HepG2 (cell line): Measurements from ENCODE around the gene NUTM2A. TPM values are rescaled to one million over a fixed set of nuclear protein-coding genes. Genes with fewer than 3 reads are reported as not detected.
A peak's percentile ranks its signal among the peaks of the same experiment; 100 is the strongest.
"Not testable (repeated sequence)": the region's sequence is repeated elsewhere in the genome, so short reads cannot be mapped to it uniquely, and the experiment has no call there.

Experiments used
- ATAC-seq: fragments of 200-7000 bp; cut with Tn5 transposase; 3 replicates; pipeline ENCODE4 v1.9.1; 2020; ENCODE audit warnings: mild to moderate bottlenecking, moderate library complexity
- BruUV-seq: library from RNA; stranded (reverse); fragments of 400-500 nt; replicated peaks from 2 replicates; lab custom pipeline; 2021; lab: Mats Ljungman, UMichigan
- CTCF ChIA-PET: fragments of 300-600 bp; formaldehyde crosslinking; extraction: SDS; loops from one replicate; lab custom pipeline; 2021; ENCODE audit warnings: low total read pairs, inconsistent platforms, low intra/inter-chr PET ratio; lab: Yijun Ruan, JAX
- POLR2A ChIA-PET: fragments of 350-600 bp; sonication (Branson Sonifier 250); formaldehyde crosslinking; loops from one replicate; lab custom pipeline; 2020; ENCODE audit warnings: antibody characterized with exemption, inconsistent platforms; lab: Yijun Ruan, JAX
- DNase-seq: peaks from one replicate; pipeline ENCODE4 v3.0.0-alpha.2; 2015; ENCODE audit warnings: low spot score
- FAIRE-seq: peaks from 3 replicates; lab custom pipeline; 2011; peaks lifted over from hg19 to GRCh38; lab: Jason Lieb, UNC
- H2AFZ ChIP-seq: one replicate; pipeline ENCODE4 v1.6.1; 2011; ENCODE audit warnings: low read length, inconsistent platforms
- H3K27ac ChIP-seq: fragments of 300-600 bp; 3 replicates; pipeline ENCODE4 v1.8.0; 2011; ENCODE audit warnings: mixed run types, mild to moderate bottlenecking, mixed read lengths, low read length, inconsistent platforms; ENCODE audit not compliant: insufficient read depth; ENCODE audit errors: extremely low read length
- H3K27me3 ChIP-seq, 2 experiments: fragments of 200-600 bp in 1 of 2; 2 replicates in 1 of 2; 3 replicates in 1 of 2; pipeline versions ENCODE4 v1.6.0 to v1.8.0; 2011; ENCODE audit warnings: low read length in 2 of 2, mild to moderate bottlenecking in 2 of 2, moderate library complexity in 2 of 2, inconsistent platforms in 1 of 2; ENCODE audit not compliant: insufficient read depth in 2 of 2, control insufficient read depth in 1 of 2
- H3K36me3 ChIP-seq, 2 experiments: fragments of 200-600 bp in 1 of 2; replicated peaks in 1 of 2; 2 replicates in 1 of 2; 3 replicates in 1 of 2; pipeline versions ENCODE4 v1.5.1 to v1.8.0; 2011; ENCODE audit warnings: low read length in 2 of 2, inconsistent platforms in 1 of 2; ENCODE audit not compliant: insufficient read depth in 2 of 2, control insufficient read depth in 1 of 2
- H3K4me1 ChIP-seq: 2 replicates; pipeline ENCODE4 v1.5.1; 2012; ENCODE audit warnings: low read length, inconsistent platforms; ENCODE audit not compliant: insufficient read depth
- H3K4me2 ChIP-seq: 2 replicates; pipeline ENCODE4 v1.6.0; 2011; ENCODE audit warnings: low read depth, low read length, inconsistent platforms
- H3K4me3 ChIP-seq, 3 experiments: fragments of 200-600 bp in 1 of 3; sonication (generic), shearing (Covaris generic) in 1 of 3; replicated peaks in 1 of 3; 2 replicates each; pipeline ENCODE4 v1.5.1; 2011 to 2016; ENCODE audit warnings: low read length in 3 of 3, inconsistent platforms in 2 of 3, low read depth in 2 of 3, mild to moderate bottlenecking in 2 of 3, control low read depth in 1 of 3, mixed read lengths in 1 of 3; ENCODE audit not compliant: insufficient read depth in 1 of 3
- H3K79me2 ChIP-seq: one replicate; pipeline ENCODE4 v1.6.1; 2011; ENCODE audit warnings: low read length, inconsistent platforms; ENCODE audit not compliant: insufficient read depth
- H3K9ac ChIP-seq: 2 replicates; pipeline ENCODE4 v1.6.0; 2011; ENCODE audit warnings: mild to moderate bottlenecking, low read depth, low read length, inconsistent platforms; ENCODE audit not compliant: insufficient read depth
- H3K9me3 ChIP-seq: 2 replicates; pipeline ENCODE4 v1.5.1; 2012; ENCODE audit warnings: mild to moderate bottlenecking, low read length
- H4K20me1 ChIP-seq: 2 replicates; pipeline ENCODE4 v1.6.0; 2011; ENCODE audit warnings: inconsistent platforms, mild to moderate bottlenecking, low read length, moderate library complexity; ENCODE audit not compliant: insufficient read depth
- WGBS: methylation state at CpG from one replicate; pipeline ENCODE4 v1.1.6; 2017; ENCODE audit warnings: low lambda C conversion rate; 5-methylcytosine and 5-hydroxymethylcytosine counted together
- in situ Hi-C: cut with HindIII; loops from 2 replicates; pipeline ENCODE4 v1.10.0; 2017; ENCODE audit warnings: low pct_unique_long_range_greater_than_20kb; ENCODE audit not compliant: extremely low pct_ligation_motif_present
- intact Hi-C: fragments of 100-400 bp; cut with micrococcal nuclease; formaldehyde crosslinking; loops from one replicate; pipeline ENCODE4 v1.10.0; 2022; ENCODE audit not compliant: unreplicated experiment
- polyA plus RNA-seq, 8 experiments: library from polyadenylated mRNA; depleted of rRNA in 3 of 8; stranded (reverse) in 7 of 8; unstranded in 1 of 8; fragments of >200 nt; fragmentation: Illumina TruSeq in 4 of 8; extraction: Trizol in 4 of 8; gene quantifications; 2 replicates each; pipeline versions ENCODE4 v1.2.1 to v1.2.3, GENCODE V29; 2011 to 2016; ENCODE audit warnings: low read depth in 4 of 8, missing spikeins in 1 of 8, mixed read lengths in 1 of 8; ENCODE audit not compliant: insufficient read depth in 1 of 8
- total RNA-seq, 5 experiments: library from RNA; depleted of rRNA; stranded (reverse); fragments of >200 nt; fragmentation: Illumina TruSeq; extraction: Trizol; gene quantifications; 2 replicates each; pipeline ENCODE4 v1.2.3, GENCODE V29; 2016; ENCODE audit warnings: low read depth in 1 of 5

NUTM2A gene
- total and polyA plus RNA-seq, 2 of the 13 experiments (the other 11 are each of a cell fraction or from before 2014, with no cell fraction given): 0.05 to 0.31 TPM

DNA sequence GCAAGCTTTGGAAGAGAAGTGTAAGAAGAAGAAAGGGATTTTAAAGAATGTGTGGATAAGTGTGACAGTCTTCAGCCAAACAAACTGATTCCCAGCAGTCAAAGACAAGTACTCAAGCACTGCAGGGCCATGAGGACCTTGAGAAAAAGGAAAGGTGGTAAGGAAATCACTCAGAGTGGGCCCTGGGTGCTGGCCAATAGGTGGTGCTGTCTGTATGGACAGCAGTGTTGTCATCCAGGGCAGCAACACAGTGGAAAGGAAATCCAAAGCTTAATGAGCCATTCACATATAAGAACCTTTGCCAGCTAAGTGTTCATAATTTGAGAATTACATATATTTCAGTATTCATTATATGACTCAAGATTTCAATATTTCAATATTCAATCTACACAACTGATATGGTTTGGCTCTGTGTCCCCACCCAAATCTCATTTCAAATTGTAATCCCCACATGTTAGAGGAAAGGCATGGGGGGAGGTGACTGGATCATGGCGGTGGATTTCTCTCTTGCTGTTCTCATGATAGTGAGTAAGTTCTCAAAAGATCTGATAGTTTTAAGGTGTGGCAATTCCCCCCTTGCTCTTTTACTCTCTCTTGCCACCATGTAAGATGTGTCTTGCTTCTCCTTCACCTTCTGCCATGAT lies 55.6 kb downstream of the NUTM2A start:
- H3K36me3 ChIP-seq, H3K27ac ChIP-seq, FAIRE-seq, H3K4me1 ChIP-seq, intact Hi-C loops, H3K27me3 ChIP-seq, H3K79me2 ChIP-seq, CTCF ChIA-PET, H3K9me3 ChIP-seq, H3K4me3 ChIP-seq, H3K4me2 ChIP-seq, in situ Hi-C loops, H3K9ac ChIP-seq, H2AFZ ChIP-seq, DNase-seq, POLR2A ChIA-PET, H4K20me1 ChIP-seq: not testable (repeated sequence)
- TSS peak; percentile 42 for BruUV-seq
- no CpG with 5 or more reads among the region's 1 CpG for WGBS
- ATAC-seq: peak; percentile 86

Other genes with a start within 250 kb of the NUTM2A start
- not detected in 2 replicates for gene FAM25A, start 205.2 kb upstream of the NUTM2A start, total RNA-seq (2016; rRNA removed; fragmentation: Illumina TruSeq; extraction: Trizol)
- gene FAM25A, start 205.2 kb upstream of the NUTM2A start, polyA plus RNA-seq (2011; rRNA removed): not detected in 2 replicates
- gene GLUD1, start 130.6 kb upstream of the NUTM2A start, total RNA-seq (2016; rRNA removed; fragmentation: Illumina TruSeq; extraction: Trizol): 798 and 1,108 TPM in 2 replicates
- gene GLUD1, start 130.6 kb upstream of the NUTM2A start, polyA plus RNA-seq (2011; rRNA removed): 286 and 301 TPM in 2 replicates
- 53.7 and 79.4 TPM in 2 replicates for gene SHLD2, start 130.2 kb upstream of the NUTM2A start, total RNA-seq (2016; rRNA removed; fragmentation: Illumina TruSeq; extraction: Trizol)
- gene SHLD2, start 130.2 kb upstream of the NUTM2A start, polyA plus RNA-seq (2011; rRNA removed): 22.6 and 25.7 TPM in 2 replicates
- 3.0 and 3.3 TPM in 2 replicates for gene NUTM2D, start 132.3 kb downstream of the NUTM2A start, total RNA-seq (2016; rRNA removed; fragmentation: Illumina TruSeq; extraction: Trizol)
- 2.1 and 3.4 TPM in 2 replicates for gene NUTM2D, start 132.3 kb downstream of the NUTM2A start, polyA plus RNA-seq (2011; rRNA removed)